D721Med (cell line): ENCODE data around the gene CNPY4.
A peak's percentile ranks its signal among the peaks of the same experiment; 100 is the strongest.
"Not testable (repeated sequence)": the region's sequence is repeated elsewhere in the genome, so short reads cannot be mapped to it uniquely, and the experiment has no call there.

Source experiments
- DNase-seq: peaks from one replicate; pipeline ENCODE4 v3.0.0; 2011; ENCODE audit warnings: low spot score; ENCODE audit not compliant: insufficient read length
- FAIRE-seq: peaks from 2 replicates; lab custom pipeline; 2011; peaks lifted over from hg19 to GRCh38; lab: Jason Lieb, UNC
- CTCF ChIP-seq: IDR thresholded peaks from 2 replicates; pipeline ENCODE4 v1.5.1; 2012; ENCODE audit warnings: mild to moderate bottlenecking, control low read depth; ENCODE audit not compliant: insufficient read depth; ENCODE audit errors: missing control alignments

The CNPY4 gene

GRCh38 chr7:100126931-100127865, 7.8 kb downstream of the CNPY4 start, which contains the start of gene MBLAC1:
TSS of gene MBLAC1 (plus strand) at chr7:100126967. CDS start at chr7:100127396, 429 bp downstream.
- FAIRE-seq, result no peak
- TF ChIP-seq CTCF, result no peak
- peak; percentile 89 for DNase-seq

GRCh38 chr7:100127866-100128636, 8.6 kb downstream of the CNPY4 start:
- no peak for FAIRE-seq
- no peak for DNase-seq
- TF ChIP-seq CTCF, result no peak

- no peak for TF ChIP-seq CTCF
- FAIRE-seq, result no peak
- DNase-seq, result no peak
Measured at GRCh38 chr7:100128637-100128963, 9.2 kb downstream of the CNPY4 start.

DNA sequence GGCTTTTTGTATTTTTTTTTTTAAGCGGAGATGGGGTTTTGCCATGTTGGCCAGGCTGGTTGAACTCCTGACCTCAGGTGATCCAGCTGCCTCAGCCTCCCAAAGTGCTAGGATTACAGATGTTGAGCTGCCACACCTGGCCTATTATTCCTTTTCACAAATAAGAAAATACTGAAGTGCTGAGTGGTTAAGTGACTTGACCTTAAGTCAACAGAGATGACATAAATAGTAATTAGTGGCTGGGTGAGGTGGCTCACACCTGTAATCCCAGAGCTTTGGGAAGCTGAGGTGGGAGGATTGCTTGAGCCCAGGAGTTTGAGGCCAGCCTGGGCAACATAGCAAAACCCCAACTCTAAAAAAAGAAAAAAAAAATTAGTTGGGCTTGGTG, 10.8 kb downstream of the CNPY4 start:
- DNase-seq, FAIRE-seq: not testable (repeated sequence)

DNA sequence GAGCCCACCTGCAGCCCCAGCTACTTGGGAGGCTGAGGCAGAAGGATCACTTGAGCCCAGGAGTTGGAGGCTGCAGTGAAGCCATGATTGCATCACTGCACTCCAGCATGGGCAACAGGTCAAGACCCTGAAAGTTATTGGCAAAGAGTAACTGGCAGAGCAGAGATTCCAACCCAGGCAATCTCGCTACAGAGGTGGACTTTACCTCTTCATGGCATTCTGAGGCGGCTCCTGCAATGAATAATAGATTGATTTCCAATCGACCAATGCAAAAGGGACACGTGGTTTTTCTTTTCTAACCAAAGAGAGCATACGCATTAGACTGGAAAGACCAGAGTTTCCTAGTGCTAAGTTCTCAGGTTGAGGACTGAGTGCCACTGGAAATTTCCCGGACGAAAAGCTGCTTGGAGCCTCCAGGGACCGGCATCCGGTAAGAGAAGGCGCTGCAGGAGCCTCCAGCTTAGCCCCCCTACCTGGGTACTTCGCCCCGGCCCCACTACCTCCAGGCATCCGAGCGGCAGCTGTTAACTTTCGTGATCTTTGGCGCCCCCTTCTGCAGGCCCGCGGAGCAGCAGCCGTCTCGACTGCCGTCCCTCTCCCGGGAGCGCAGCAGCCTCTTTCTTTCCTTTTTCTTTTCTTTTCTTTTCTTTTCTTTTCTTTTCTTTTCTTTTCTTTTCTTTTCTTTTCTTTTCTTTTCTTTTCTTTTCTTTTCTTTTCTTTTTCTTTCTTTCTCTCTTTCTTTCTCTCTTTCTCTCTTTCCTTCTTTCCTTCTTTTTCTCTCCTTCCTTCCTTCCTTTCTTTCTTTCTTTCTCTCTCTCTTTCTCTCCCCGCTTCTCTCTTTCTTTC, 11.4 kb downstream of the CNPY4 start:
- no peak for FAIRE-seq
- peak; percentile 78 for TF ChIP-seq CTCF
- no peak for DNase-seq

DNA sequence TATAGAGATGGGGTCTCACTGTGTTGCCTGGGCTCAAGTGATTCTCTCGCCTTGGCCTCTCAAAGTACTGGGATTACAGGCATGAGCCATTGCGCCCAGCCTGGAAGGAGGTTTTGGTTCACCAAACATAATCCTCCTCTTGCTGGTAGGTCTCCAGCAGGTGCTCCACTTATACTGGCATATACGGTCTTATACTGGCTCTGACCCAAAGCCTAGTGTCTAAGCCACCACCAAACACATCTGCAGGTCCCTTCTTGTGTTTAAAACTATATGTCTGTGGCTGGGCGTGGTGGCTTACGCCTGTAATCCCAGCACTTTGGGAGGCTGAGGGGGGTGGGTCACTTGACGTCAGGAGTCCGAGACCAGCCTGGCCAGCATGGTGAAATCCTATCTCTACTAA, 12.7 kb downstream of the CNPY4 start:
- no peak for TF ChIP-seq CTCF
- FAIRE-seq (no peak), DNase-seq (no peak)

DNA sequence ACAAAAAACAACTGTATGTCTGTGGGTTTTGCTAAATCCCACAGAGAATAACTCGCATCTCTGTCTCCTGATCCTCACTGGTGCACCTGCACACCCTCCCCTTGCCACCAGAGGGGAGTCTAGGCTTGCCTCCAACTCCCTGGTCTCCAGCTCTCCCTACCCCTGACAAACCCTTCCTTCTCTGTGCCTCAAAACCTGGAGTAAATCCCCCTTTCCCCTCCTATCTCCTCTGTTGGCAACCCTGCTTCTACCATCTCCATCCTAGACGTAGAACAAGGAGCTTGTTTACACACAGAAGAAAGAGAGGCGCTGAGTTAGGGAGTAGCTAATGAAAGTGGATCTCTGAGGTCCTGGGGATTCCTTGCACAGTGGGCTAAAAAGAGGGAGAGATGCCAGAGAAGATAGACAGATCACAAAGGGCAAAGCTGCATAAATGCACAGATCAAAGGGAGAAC, 13.3 kb downstream of the CNPY4 start:
- TF ChIP-seq CTCF, result peak; percentile 97
- FAIRE-seq, result no peak
- DNase-seq, result no peak
